ENCODE results near the gene PPP2R3A.

Gene PPP2R3A

DNA sequence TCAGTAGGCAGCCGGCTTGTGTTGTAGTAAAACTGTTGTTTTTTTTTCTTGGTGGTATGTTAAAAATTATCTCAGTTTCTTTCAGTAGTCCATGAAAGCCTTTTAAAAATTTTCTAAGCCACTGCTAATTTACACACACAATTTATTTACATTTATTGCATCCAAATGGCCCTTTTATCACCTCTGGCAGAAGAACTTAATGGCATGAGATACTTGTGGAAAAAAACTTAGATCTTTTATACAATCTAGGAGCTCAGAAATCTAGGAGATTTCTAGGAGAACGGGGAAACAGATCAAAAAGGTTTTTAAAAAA is 1.4 kb downstream of the PPP2R3A start:
- H3K27me3 ChIP-seq (ENCODE audit: control insufficient read depth in 5 of 5, insufficient read depth in 4 of 5, low read length in 5 of 5), result no peaks in the 10 kb centered on the region
- no peaks in the 10 kb centered on the region for H3K9me3 ChIP-seq (ENCODE audit: control insufficient read depth in 5 of 5, low read length in 5 of 5)
- peak overlapping the region in 4 of 5 donors; percentile 62 to 78 (median 74) for H3K4me3 ChIP-seq (ENCODE audit: low read depth in 1 of 5, low read length in 5 of 5)
- no peaks in the 10 kb centered on the region for H3K36me3 ChIP-seq (ENCODE audit: control insufficient read depth in 5 of 5, insufficient read depth in 5 of 5, low read length in 5 of 5)
- no peak overlapping the region for H3K27ac ChIP-seq (ENCODE audit: low read depth, low read length)
- H3K9ac ChIP-seq (ENCODE audit: low read length in 5 of 5), result peak overlapping the region in 4 of 5 donors; percentile 64 to 84 (median 75)
- H3K4me1 ChIP-seq (ENCODE audit: control insufficient read depth in 5 of 5, insufficient read depth in 5 of 5, low read length in 5 of 5), result peaks cover 0 to 28% (median 17%) of the 10 kb centered on the region in 5 donors

DNA sequence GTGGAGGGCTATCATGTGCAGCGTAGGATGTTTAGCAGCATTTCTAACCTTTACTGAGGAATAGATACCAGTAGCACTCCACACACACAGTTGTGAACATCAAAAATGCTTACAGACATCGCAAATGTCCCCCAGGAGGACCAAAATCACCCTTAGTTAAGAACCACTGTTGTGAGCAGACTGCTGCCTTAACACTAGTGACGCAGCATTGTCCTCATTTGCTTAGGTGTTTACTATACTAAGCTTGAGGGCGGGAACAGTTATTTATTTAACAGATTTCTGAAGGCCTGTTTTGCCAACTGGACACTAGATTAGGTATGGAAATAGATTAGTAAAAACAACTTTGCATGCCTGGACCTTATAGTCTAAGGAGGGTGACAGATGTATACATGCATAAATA is 2.3 kb downstream of the PPP2R3A start:
- H3K36me3 ChIP-seq (ENCODE audit: control insufficient read depth in 5 of 5, insufficient read depth in 5 of 5, low read length in 5 of 5), result no peaks in the 10 kb centered on the region
- peaks cover 0 to 28% (median 17%) of the 10 kb centered on the region in 5 donors for H3K4me1 ChIP-seq (ENCODE audit: control insufficient read depth in 5 of 5, insufficient read depth in 5 of 5, low read length in 5 of 5)
- H3K9ac ChIP-seq (ENCODE audit: low read length in 5 of 5), result no peak overlapping the region
- no peaks in the 10 kb centered on the region for H3K27me3 ChIP-seq (ENCODE audit: control insufficient read depth in 5 of 5, insufficient read depth in 4 of 5, low read length in 5 of 5)
- no peak overlapping the region for H3K27ac ChIP-seq (ENCODE audit: low read depth, low read length)
- H3K9me3 ChIP-seq (ENCODE audit: control insufficient read depth in 5 of 5, low read length in 5 of 5), result no peaks in the 10 kb centered on the region
- H3K4me3 ChIP-seq (ENCODE audit: low read depth in 1 of 5, low read length in 5 of 5), result no peak overlapping the region

- Histone ChIP-seq H3K36me3 (ENCODE audit: control insufficient read depth in 5 of 5, insufficient read depth in 5 of 5, low read length in 5 of 5) (no peaks in the 10 kb centered on the region), H3K4me1 (ENCODE audit: control insufficient read depth in 5 of 5, insufficient read depth in 5 of 5, low read length in 5 of 5) (peaks cover 0 to 17% (median 12%) of the 10 kb centered on the region in 5 donors), H3K27ac (ENCODE audit: low read depth, low read length) (no peak overlapping the region), H3K9ac (ENCODE audit: low read length in 5 of 5) (no peak overlapping the region), H3K27me3 (ENCODE audit: control insufficient read depth in 5 of 5, insufficient read depth in 4 of 5, low read length in 5 of 5) (no peaks in the 10 kb centered on the region), H3K9me3 (ENCODE audit: control insufficient read depth in 5 of 5, low read length in 5 of 5) (no peaks in the 10 kb centered on the region), H3K4me3 (ENCODE audit: low read depth in 1 of 5, low read length in 5 of 5) (no peak overlapping the region)
These were observed 5.1 kb downstream of the PPP2R3A start for GRCh38 chr3:135970506-135971116.

DNA sequence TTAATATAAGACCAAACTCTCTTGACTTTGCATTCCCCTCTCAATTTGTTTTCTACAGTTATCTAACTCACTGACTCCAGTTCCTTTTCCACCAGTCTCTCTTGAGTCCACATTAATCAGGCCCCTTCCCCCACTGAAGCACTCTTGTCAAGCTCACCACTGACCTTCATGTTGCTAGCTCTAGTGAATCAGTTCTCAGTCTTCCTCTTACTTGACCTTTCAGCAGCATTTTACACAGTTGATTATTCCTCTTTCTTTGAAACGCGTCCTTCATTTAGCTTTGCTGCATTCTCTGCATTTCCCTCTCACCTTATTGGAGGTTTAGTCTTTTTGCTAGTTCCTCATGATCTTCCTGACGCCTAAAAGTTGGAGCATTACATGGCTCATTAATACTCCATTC is 8.3 kb downstream of the PPP2R3A start:
- H3K36me3 ChIP-seq (ENCODE audit: control insufficient read depth in 5 of 5, insufficient read depth in 5 of 5, low read length in 5 of 5), result no peaks in the 10 kb centered on the region
- no peak overlapping the region for H3K27ac ChIP-seq (ENCODE audit: low read depth, low read length)
- H3K4me3 ChIP-seq (ENCODE audit: low read depth in 1 of 5, low read length in 5 of 5), result no peak overlapping the region
- H3K9ac ChIP-seq (ENCODE audit: low read length in 5 of 5), result no peak overlapping the region
- H3K9me3 ChIP-seq (ENCODE audit: control insufficient read depth in 5 of 5, low read length in 5 of 5), result no peaks in the 10 kb centered on the region
- no peaks in the 10 kb centered on the region for H3K27me3 ChIP-seq (ENCODE audit: control insufficient read depth in 5 of 5, insufficient read depth in 4 of 5, low read length in 5 of 5)
- H3K4me1 ChIP-seq (ENCODE audit: control insufficient read depth in 5 of 5, insufficient read depth in 5 of 5, low read length in 5 of 5), result peaks cover 0 to 5% (median 0%) of the 10 kb centered on the region in 5 donors

DNA sequence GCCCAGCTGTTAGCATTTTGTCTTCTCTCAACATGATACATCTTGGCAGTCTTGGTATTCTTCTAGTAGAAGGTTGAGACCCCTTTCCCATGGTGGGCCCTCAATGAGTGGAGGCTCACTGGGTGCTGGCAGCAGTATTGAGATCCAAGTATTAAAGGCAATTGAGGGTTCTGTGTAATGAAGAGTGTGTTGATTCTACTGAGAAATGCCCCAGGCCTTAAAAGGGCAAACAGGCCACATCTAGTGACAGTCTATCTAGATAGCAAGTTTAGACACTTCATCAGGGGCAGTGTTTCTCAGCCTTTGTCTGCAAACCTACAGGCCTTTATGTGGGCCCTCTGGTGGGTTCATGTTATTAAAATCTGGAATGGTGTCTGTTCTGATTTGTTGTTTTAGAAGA is 9.5 kb downstream of the PPP2R3A start:
- Histone ChIP-seq H3K9ac (ENCODE audit: low read length in 5 of 5) (no peak overlapping the region), H3K9me3 (ENCODE audit: control insufficient read depth in 5 of 5, low read length in 5 of 5) (no peaks in the 10 kb centered on the region), H3K27ac (ENCODE audit: low read depth, low read length) (no peak overlapping the region), H3K36me3 (ENCODE audit: control insufficient read depth in 5 of 5, insufficient read depth in 5 of 5, low read length in 5 of 5) (no peaks in the 10 kb centered on the region), H3K4me1 (ENCODE audit: control insufficient read depth in 5 of 5, insufficient read depth in 5 of 5, low read length in 5 of 5) (peaks cover 0 to 5% (median 0%) of the 10 kb centered on the region in 5 donors), H3K4me3 (ENCODE audit: low read depth in 1 of 5, low read length in 5 of 5) (no peak overlapping the region), H3K27me3 (ENCODE audit: control insufficient read depth in 5 of 5, insufficient read depth in 4 of 5, low read length in 5 of 5) (no peaks in the 10 kb centered on the region)

DNA sequence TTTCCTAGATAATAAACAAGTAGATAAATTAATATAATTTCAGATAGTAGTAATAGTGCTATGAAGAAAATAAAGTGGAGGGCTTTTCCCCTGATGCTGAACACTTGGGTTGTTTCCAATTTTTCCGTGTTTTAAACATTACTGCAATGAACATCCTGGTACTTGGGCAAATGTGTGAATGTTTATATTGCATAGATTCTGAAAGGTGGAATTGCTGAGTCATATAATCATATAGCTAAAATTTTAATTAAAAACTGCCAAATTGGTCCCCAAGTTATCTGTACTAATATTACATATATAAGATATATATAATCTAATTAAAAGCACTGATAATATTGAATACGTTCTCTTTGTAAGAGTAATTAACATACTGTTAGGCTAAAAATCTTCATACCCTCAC is 10.0 kb downstream of the PPP2R3A start:
- Histone ChIP-seq H3K9me3 (ENCODE audit: control insufficient read depth in 5 of 5, low read length in 5 of 5) (no peaks in the 10 kb centered on the region), H3K4me1 (ENCODE audit: control insufficient read depth in 5 of 5, insufficient read depth in 5 of 5, low read length in 5 of 5) (peaks cover 0 to 3% (median 0%) of the 10 kb centered on the region in 5 donors), H3K27me3 (ENCODE audit: control insufficient read depth in 5 of 5, insufficient read depth in 4 of 5, low read length in 5 of 5) (no peaks in the 10 kb centered on the region), H3K27ac (ENCODE audit: low read depth, low read length) (no peak overlapping the region), H3K4me3 (ENCODE audit: low read depth in 1 of 5, low read length in 5 of 5) (no peak overlapping the region), H3K36me3 (ENCODE audit: control insufficient read depth in 5 of 5, insufficient read depth in 5 of 5, low read length in 5 of 5) (no peaks in the 10 kb centered on the region), H3K9ac (ENCODE audit: low read length in 5 of 5) (no peak overlapping the region)

- no peak overlapping the region for H3K4me3 ChIP-seq (ENCODE audit: low read depth in 1 of 5, low read length in 5 of 5)
- H3K9me3 ChIP-seq (ENCODE audit: control insufficient read depth in 5 of 5, low read length in 5 of 5), result no peaks in the 10 kb centered on the region
- H3K27ac ChIP-seq (ENCODE audit: low read depth, low read length), result no peak overlapping the region
- no peaks in the 10 kb centered on the region for H3K27me3 ChIP-seq (ENCODE audit: control insufficient read depth in 5 of 5, insufficient read depth in 4 of 5, low read length in 5 of 5)
- no peak overlapping the region for H3K9ac ChIP-seq (ENCODE audit: low read length in 5 of 5)
- H3K4me1 ChIP-seq (ENCODE audit: control insufficient read depth in 5 of 5, insufficient read depth in 5 of 5, low read length in 5 of 5), result no peaks in the 10 kb centered on the region
- H3K36me3 ChIP-seq (ENCODE audit: control insufficient read depth in 5 of 5, insufficient read depth in 5 of 5, low read length in 5 of 5), result no peaks in the 10 kb centered on the region
These were observed 14.8 kb downstream of the PPP2R3A start for GRCh38 chr3:135980343-135980742.

DNA sequence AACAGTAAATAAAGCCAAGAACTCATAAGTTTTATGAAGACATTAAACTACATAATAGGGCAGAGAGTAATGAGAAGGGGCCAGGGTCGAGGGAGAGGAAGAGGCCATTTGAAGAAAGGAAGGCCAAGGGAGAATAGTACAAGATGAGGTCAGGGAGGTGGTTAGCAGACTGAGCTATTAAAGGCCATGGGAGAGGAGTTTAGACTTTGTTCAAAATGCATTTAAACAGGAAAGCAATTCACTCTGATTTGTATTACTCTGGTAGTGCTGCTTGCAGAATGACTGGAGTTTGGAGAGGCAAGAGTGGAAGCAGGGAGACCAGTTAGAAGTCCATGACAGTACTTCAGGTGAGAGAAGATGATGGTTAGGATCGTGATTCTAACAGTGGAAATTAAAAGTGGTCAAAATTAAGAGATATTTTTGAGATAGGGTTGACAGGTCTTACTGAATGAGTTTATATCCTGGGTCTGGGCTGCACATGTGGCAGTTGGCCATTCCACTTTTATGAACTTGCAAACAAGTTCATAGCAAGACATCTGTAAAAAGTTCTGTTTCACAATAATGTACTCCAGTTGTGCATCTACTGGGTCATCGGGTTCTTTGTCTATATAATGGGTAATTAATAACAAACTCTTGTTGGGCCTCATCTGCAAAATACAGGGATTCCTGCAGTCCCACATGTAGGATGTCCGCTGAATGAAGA is 16.3 kb downstream of the PPP2R3A start:
- no peaks in the 10 kb centered on the region for H3K4me1 ChIP-seq (ENCODE audit: control insufficient read depth in 5 of 5, insufficient read depth in 5 of 5, low read length in 5 of 5)
- H3K27ac ChIP-seq (ENCODE audit: low read depth, low read length), result no peak overlapping the region
- H3K27me3 ChIP-seq (ENCODE audit: control insufficient read depth in 5 of 5, insufficient read depth in 4 of 5, low read length in 5 of 5), result no peaks in the 10 kb centered on the region
- peaks cover 0 to 2% (median 0%) of the 10 kb centered on the region in 5 donors for H3K36me3 ChIP-seq (ENCODE audit: control insufficient read depth in 5 of 5, insufficient read depth in 5 of 5, low read length in 5 of 5)
- no peak overlapping the region for H3K9ac ChIP-seq (ENCODE audit: low read length in 5 of 5)
- no peak overlapping the region for H3K4me3 ChIP-seq (ENCODE audit: low read depth in 1 of 5, low read length in 5 of 5)
- no peaks in the 10 kb centered on the region for H3K9me3 ChIP-seq (ENCODE audit: control insufficient read depth in 5 of 5, low read length in 5 of 5)

DNA sequence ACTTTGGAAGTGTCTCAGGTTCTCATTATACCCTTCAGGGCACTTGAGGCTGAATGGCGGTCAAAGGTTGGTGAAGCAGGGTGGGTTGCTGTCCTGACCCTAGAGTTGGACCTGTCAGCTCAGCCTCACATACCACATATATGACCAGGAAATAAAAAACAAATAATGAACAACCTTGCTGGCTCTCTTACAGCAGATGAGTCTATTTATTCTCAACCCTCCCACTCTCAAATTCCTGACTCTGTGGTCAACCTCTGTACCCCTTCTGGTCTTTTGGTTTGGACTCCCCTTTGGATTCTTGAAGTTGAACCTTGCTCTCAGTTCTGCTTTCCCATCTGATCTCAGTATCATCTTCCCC is 16.9 kb downstream of the PPP2R3A start:
- Histone ChIP-seq H3K4me3 (ENCODE audit: low read depth in 1 of 5, low read length in 5 of 5) (no peak overlapping the region), H3K27me3 (ENCODE audit: control insufficient read depth in 5 of 5, insufficient read depth in 4 of 5, low read length in 5 of 5) (no peaks in the 10 kb centered on the region), H3K36me3 (ENCODE audit: control insufficient read depth in 5 of 5, insufficient read depth in 5 of 5, low read length in 5 of 5) (peaks cover 0 to 2% (median 0%) of the 10 kb centered on the region in 5 donors), H3K9me3 (ENCODE audit: control insufficient read depth in 5 of 5, low read length in 5 of 5) (no peaks in the 10 kb centered on the region), H3K9ac (ENCODE audit: low read length in 5 of 5) (no peak overlapping the region), H3K4me1 (ENCODE audit: control insufficient read depth in 5 of 5, insufficient read depth in 5 of 5, low read length in 5 of 5) (no peaks in the 10 kb centered on the region), H3K27ac (ENCODE audit: low read depth, low read length) (no peak overlapping the region)

GRCh38 chr3:135982922-135983581 is 17.5 kb downstream of the PPP2R3A start:
- no peak overlapping the region for H3K27ac ChIP-seq (ENCODE audit: low read depth, low read length)
- H3K4me3 ChIP-seq (ENCODE audit: low read depth in 1 of 5, low read length in 5 of 5), result no peak overlapping the region
- H3K27me3 ChIP-seq (ENCODE audit: control insufficient read depth in 5 of 5, insufficient read depth in 4 of 5, low read length in 5 of 5), result no peaks in the 10 kb centered on the region
- no peak overlapping the region for H3K9ac ChIP-seq (ENCODE audit: low read length in 5 of 5)
- H3K36me3 ChIP-seq (ENCODE audit: control insufficient read depth in 5 of 5, insufficient read depth in 5 of 5, low read length in 5 of 5), result peaks cover 0 to 2% (median 0%) of the 10 kb centered on the region in 5 donors
- no peaks in the 10 kb centered on the region for H3K4me1 ChIP-seq (ENCODE audit: control insufficient read depth in 5 of 5, insufficient read depth in 5 of 5, low read length in 5 of 5)
- no peaks in the 10 kb centered on the region for H3K9me3 ChIP-seq (ENCODE audit: control insufficient read depth in 5 of 5, low read length in 5 of 5)
